ENCODE data around the gene SNX18.
"Not testable (repeated sequence)": the region's sequence is repeated elsewhere in the genome, so short reads cannot be mapped to it uniquely, and the experiment has no call there.

SNX18 gene

DNA sequence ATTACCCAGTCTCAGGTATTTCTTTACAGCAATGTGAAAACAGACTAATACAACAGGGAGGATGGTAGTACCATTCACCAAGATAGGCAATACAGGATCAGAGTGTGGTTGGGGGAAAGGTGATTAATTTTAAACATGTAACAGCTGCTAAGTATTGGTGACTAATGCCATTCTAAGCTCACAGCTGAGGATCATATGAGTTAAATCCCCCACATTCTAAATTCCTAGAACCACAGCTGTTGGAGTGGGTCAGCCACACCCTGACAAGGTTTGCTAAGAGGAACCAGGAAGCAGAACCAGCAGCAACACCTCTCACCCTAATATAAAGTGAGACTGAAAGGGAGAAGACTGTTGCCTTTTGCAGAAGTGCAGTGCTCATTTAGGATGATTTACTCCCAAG is 37.3 kb upstream of the SNX18 start:
- TF ChIP-seq, protein P1, sequence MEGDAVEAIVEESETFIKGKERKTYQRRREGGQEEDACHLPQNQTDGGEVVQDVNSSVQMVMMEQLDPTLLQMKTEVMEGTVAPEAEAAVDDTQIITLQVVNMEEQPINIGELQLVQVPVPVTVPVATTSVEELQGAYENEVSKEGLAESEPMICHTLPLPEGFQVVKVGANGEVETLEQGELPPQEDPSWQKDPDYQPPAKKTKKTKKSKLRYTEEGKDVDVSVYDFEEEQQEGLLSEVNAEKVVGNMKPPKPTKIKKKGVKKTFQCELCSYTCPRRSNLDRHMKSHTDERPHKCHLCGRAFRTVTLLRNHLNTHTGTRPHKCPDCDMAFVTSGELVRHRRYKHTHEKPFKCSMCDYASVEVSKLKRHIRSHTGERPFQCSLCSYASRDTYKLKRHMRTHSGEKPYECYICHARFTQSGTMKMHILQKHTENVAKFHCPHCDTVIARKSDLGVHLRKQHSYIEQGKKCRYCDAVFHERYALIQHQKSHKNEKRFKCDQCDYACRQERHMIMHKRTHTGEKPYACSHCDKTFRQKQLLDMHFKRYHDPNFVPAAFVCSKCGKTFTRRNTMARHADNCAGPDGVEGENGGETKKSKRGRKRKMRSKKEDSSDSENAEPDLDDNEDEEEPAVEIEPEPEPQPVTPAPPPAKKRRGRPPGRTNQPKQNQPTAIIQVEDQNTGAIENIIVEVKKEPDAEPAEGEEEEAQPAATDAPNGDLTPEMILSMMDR (IDR thresholded peaks at IDR 0.05; ENCODE audit: extremely low read depth, missing control alignments) = no peak
- no peak for DNase-seq (ENCODE audit: low spot score)

DNA sequence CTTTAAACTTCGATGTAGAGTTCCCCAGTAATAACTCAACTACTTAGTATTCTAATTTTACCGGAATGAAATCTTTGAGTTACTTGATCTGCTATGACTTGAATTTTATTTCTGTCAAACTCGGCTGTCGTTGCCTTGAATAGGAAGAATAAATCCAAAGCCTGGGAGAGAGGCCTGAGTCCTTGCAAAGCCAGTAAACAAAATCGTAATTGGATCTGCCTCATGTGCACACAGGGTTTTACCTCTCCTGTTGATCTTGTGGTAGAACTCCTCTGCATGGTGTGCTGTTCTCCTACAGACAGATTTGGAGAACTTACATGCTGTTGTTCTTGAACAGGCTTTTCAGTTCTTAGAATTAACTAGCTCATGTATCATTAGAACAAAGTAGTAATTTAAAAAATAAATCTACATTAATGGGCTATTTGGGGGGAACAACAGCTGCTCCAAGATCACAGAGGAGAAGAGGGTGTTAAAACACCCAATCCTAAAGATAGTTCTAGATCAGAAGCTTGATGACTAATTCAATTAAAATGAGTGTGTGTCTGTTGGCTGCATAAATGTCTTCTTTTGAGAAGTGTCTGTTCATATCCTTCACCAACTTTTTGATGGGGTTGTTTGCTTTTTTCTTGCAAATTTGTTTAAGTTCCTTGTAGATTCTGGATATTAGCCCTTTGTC is 33.2 kb upstream of the SNX18 start:
- TF ChIP-seq, protein P1 (IDR thresholded peaks at IDR 0.05; ENCODE audit: extremely low read depth, missing control alignments) = no peak
- no peak for DNase-seq (ENCODE audit: low spot score)

DNA sequence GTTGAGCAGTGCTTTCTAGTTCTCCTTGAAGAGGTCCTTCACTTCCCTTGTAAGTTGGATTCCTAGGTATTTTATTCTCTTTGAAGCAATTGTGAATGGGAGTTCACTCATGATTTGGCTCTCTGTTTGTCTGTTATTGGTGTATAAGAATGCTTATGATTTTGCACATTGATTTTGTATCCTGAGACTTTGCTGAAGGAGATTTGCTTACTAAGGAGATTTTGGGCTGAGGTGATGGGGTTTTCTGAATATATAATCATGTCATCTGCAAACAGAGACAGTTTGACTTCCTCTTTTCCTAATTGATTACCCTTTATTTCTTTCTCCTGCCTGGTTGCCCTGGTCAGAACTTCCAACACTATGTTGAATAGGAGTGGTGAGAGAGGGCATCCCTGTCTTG is 31.9 kb upstream of the SNX18 start:
- not testable (repeated sequence) for DNase-seq (ENCODE audit: low spot score)

DNA sequence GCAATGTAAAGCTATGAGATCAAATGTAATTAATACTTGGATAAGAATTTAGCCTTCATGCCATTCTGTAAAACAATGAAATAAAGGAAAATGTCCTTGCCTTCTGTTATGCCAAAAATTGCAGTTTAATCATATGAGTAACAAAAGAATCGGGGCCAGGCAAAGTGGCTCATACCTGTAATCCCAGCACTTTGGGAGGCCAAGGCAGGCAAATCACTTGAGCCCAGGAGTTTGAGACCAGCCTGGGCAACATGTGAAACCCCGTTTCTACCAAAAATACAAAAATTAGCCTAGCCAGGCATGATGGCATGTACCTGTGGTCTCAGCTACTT is 27.9 kb upstream of the SNX18 start:
- not testable (repeated sequence) for DNase-seq (ENCODE audit: low spot score)

GRCh38 chr5:54491326-54491725 is 26.2 kb upstream of the SNX18 start:
- DNase-seq (ENCODE audit: low spot score) = no peak
- TF ChIP-seq, protein P1 (IDR thresholded peaks at IDR 0.05; ENCODE audit: extremely low read depth, missing control alignments) = no peak

DNA sequence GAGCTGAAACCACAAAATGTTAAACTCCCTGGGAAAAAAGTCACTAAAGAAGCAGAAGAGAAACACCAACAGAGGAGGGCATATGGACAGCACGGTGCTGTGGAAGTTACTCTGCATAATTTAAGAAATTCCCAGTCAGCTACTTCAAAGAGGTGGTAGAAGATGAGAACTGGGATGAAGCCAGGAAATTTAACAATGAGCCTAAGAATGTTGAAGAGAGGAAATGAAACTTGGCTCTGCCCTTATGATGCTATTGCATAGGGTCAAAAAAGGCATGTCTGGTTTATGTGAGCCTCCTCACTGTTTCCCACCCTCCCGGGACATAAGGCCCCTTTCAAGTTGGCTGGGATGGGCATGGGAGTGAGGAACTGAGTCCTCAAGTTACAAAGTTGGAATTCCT is 25.4 kb upstream of the SNX18 start:
- TF ChIP-seq, protein P1 (IDR thresholded peaks at IDR 0.05; ENCODE audit: extremely low read depth, missing control alignments) = no peak
- DNase-seq (ENCODE audit: low spot score) = no peak

DNA sequence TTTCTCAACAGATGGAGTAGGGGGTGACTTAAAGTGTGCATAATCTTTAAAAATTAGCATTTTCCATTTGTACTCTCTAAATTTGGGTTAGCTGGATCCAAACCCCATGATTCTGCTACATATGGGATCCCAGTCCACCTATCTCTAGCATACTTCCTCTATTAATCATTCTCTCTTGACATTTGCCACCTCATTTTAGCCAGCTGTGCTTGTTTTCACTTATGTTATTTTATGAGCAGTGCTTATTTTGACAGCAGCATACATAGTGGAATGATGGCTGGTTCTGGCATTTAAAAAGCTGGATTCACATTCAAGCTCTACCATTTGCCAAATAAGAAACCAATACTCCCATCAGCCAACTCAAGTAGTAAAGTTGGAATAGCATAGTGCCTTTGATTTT is 22.5 kb upstream of the SNX18 start:
- TF ChIP-seq, protein P1 (IDR thresholded peaks at IDR 0.05; ENCODE audit: extremely low read depth, missing control alignments) = no peak
- no peak for DNase-seq (ENCODE audit: low spot score)

- DNase-seq (ENCODE audit: low spot score) = no peak
- TF ChIP-seq, protein P1 (IDR thresholded peaks at IDR 0.05; ENCODE audit: extremely low read depth, missing control alignments) = no peak
Observed at GRCh38 chr5:54514291-54514690, 3.3 kb upstream of the SNX18 start.

All from GM20000 (cell line).